ENCODE data around the gene SLC41A1.
"Not testable (repeated sequence)": the region's sequence is repeated elsewhere in the genome, so short reads cannot be mapped to it uniquely, and the experiment has no call there.

SLC41A1 gene

DNA sequence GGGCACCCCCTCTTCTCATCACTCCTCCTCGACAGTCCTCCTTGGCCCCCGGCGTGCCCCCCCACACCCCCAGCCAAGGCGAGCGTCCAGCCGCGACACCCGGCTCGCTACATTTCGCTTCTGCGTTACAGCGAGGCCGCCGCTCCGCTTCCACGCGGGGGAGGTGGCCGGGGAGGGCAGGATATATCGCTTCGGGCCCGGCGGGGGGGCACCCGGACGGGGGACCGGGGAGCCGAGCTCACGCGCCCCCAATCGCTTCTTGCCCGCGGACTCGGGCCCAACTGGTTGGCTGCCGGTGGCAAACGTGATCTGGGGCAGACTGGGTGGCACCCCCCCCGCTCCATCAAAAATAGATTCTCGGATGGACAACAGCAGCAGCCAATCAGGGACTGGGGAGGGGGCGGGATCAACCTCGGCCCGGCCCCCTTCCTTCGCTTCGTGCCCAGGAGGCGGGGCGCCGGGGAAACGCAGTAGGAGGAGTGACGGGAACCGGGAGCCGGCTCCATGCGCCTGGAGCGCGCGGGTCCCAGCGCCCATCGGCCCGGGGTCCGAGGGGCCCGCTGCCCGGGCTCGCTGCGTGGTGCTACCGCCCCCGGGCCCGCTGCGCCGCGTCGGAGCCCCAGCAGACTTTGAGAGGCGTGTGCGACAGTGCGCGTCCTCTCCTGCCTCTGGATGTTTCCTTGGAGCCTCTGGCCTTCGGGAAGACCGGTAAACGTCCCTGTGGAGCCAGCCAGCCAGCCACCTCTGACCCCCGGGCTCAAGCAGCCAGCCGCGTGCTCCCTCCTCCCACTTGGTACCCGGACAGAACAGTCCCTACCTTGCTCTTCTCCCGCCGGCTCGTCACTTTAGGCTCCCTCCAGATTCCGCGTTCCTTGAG is at the start of gene SLC41A1:
SLC41A1 (minus strand) TSS at position 321 of the 877 bp plus-strand sequence. CDS start 2,757 bp downstream, outside the sequence.
- peak; percentile 94 for DNase-seq (ENCODE audit: low spot score)

DNA sequence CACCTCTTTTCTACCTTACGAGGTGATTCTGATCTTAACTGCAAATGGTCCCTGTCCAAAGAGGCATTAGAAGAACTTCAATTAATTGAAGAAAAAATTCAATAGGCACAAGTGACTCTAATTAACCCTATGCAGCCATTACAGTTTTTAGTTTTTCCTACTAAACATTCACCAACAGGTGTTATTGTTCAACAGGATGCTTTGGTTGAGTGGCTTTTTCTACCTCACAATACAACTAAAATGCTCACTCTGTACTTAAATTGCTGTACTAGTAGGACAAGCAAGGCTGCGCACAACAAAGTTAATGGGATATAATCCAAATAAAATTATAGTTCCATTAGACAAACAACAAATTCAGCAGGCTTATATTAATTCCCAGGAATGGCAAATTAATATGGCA is 48.5 kb upstream of the SLC41A1 start:
- no peak for DNase-seq (ENCODE audit: low spot score)

GRCh38 chr1:205858141-205858961 is 45.4 kb upstream of the SLC41A1 start:
- no peak for DNase-seq (ENCODE audit: low spot score)

DNA sequence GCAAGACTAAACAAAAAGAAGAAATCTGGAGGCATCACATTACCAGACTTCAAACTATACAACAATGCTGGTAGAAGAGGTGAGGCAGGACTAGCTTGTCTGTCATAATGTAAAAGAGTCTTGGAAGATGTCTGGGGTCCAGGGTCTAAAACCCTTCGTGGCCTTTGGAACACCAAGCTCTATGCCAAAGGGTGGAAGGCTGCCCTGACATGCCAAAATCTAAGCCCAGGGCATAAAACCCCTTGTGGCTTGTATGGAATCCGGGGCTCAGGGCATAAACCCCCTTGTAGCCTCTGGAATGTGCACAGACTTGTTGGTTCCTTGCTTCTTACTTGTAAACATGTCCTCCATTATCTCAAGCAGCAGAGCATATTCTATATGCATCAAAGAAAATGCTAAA is 44.5 kb upstream of the SLC41A1 start:
- not testable (repeated sequence) for DNase-seq (ENCODE audit: low spot score)

DNA sequence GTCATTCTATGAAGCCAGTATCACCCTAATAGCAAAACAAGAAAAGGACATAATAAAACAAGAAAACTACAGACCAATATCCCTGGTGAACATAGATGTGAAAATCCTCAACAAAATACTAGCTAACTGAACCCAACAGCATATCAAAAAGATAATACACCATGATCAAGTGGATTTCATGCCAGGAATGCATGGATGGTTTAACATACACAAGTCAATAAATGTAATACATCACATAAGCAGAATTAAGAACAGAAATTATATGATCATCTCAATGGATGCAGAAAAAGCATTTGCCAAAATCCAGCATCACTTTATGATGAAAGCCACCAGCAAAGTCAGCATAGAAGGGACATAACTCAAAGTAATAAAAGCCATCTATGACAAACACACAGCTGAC is 43.4 kb upstream of the SLC41A1 start:
- DNase-seq (ENCODE audit: low spot score), result no peak

- no peak for DNase-seq (ENCODE audit: low spot score)
These were observed 40.0 kb upstream of the SLC41A1 start for GRCh38 chr1:205852969-205853368.

DNA sequence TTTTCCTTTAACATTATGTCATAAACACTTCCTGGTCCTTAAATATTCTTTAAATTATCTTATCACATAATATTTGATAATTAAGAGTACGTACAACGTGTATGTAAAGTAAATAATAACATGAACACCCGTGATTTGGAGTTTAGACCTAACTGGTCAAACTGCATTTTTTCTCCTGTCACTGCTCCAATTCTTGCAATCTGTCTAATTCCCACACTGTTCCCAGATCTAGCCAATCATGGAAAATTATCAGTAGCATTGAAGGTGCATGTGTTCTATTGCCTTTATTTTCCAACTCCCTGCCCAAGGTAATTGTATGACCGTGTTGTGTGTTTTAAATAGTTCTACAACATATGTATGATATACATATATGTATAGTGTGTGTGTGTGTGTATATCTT is 39.0 kb upstream of the SLC41A1 start:
- no peak for DNase-seq (ENCODE audit: low spot score)

DNA sequence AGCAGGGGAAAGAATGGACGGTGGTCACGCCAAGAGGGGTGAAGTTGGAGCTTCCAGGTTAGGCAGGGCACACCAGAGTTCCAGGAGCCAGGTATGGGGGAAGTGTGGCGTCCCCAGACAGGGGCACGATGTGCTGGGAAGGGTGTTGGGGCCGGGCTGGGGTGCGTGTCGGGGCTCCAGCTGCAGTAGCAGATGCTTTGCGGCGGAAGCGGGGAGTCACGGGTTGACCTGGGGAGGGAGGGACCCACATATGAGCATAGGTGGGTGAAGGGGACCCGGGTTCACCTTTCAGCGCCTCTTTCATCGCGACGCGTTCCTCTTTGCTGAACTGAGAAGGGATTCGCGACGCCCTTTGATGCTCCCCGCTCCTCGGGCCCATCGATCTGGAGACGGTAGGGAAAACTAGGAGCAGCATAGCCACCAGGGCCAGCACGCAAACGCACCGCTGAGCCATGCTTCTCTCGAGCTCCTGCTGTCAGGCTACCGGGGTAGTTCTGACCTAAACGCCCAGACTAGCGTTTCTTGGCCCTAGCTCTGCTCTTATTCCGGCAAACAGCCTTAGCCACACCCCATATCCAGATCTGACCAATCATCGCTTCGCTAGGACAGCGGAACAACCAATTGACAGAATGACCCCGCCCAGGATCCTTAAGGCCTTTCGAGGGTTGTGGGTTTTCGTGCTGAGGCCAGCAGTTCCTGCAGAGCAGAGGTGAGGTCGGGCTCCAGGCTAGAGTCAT is 36.8 kb upstream of the SLC41A1 start, which contains the start of gene PM20D1:
PM20D1 (minus strand) TSS at position 514 of the 737 bp plus-strand sequence; CDS start at position 454, 60 bp downstream.
- peak; percentile 94 for DNase-seq (ENCODE audit: low spot score)

DNA sequence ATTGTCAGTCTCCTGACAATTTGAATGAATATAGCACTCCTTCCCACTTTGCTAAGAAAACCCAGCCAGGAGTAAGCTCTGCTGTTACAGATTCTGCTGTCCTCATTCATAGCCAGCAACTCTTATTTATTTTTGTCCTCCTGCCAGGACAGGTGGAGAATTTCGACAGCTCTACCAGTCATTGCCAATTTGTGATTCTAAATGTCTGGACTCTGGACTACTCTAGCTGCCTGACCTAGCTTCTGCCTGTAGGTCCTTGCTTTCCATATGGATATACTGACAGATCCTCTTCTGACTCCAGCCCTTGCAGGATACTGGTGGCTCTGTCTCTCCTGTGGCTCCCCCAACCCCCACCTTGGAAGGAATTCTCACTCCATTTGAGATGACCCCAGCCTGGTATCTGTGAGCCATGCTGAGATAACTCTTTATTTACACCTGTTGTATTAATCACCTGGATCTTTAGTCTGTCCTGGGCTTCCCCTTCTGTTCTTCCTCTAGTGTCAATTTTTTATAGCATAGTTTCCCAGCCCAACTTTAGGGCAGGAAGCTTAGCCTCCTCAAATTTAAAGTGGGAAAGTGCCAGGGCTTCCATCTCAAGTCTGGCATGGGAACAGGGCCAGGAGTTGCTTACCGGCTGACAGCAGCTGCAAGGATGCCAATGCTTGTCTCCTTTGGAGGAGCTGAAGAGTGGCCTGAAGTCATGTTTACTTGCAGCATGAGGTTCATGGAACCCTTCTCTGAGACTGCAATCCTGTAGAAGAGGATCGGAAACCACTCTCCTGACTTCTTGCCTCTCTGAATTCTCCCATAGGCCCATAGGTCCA is 30.2 kb upstream of the SLC41A1 start:
- DNase-seq (ENCODE audit: low spot score), result no peak

DNA sequence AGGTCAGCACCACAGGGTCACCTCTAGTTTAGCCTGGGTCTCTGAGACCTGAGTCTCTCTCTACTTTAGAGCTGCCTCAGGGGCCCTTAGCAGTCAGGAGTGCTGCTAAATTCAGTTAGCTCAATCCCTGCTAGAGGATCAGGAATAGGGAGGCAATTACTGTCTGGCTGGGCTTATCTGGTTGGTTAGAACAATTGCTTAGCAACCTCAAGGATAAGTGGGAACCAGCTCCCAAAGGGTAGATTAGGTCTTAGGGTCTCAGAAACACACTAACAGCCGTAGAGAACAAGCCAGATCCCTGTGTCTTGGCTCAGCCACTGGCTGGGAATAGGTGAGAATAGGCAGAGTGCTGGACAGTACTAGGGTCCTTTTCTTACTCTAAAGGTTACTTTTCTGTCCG is 29.2 kb upstream of the SLC41A1 start:
- no peak for DNase-seq (ENCODE audit: low spot score)

DNA sequence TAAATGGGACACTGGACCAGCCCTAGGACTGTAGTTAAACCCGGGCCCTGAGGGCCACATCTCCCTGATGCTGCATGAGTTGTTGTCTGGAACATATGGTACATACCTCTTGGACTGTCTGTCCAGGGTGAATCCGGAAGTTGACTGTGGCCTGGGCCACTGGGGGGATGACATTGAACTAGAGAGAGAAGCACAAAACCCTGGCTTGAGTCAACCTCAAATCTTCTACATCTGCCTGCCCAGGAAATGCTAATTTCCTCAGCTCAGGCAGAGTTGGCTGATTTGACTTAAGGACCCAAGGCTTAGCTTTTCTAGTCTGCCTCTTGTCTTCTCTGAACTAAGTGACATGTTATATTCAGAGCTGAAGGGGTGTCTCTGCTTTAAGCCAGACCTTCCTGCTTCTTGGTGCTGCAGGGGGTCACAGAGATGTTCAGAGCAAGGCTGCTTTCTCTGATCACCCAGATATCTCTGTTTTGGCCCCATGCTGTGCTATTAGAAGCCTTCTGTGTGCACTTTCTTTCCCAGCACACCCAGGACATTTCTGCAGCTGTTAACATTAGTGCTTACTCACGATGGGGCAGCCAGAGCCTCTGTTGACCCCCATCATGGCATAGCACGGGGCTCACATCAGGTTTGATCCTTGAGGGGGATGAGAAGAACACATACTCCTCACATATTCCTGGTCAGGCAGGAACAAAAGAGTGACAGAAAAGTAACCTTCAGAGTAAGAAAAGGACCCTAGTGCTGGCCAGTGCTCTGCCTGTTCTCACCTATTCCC is 27.3 kb upstream of the SLC41A1 start:
- no peak for DNase-seq (ENCODE audit: low spot score)

- DNase-seq (ENCODE audit: low spot score), result no peak
These were observed 24.5 kb upstream of the SLC41A1 start for GRCh38 chr1:205837382-205837970.

DNA sequence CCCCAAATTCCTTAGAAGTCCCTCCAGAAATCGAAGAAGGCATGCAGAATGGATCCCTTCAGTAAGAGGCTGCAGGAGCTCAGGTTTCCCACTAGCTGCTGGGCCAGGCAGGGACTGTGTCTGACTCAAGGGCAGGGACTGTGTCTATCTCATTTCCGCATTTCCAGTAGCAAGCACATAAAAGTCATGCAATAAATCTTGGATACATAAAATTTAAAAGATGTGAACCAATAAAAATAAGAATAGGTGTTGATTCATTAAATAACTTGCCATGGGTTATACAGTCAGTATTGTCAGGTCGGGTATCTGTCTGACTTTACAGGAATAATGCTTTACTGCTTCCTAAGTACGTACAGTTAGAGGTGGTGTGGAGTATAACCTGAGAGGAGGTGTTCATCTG is 21.8 kb upstream of the SLC41A1 start:
- DNase-seq (ENCODE audit: low spot score), result no peak

DNA sequence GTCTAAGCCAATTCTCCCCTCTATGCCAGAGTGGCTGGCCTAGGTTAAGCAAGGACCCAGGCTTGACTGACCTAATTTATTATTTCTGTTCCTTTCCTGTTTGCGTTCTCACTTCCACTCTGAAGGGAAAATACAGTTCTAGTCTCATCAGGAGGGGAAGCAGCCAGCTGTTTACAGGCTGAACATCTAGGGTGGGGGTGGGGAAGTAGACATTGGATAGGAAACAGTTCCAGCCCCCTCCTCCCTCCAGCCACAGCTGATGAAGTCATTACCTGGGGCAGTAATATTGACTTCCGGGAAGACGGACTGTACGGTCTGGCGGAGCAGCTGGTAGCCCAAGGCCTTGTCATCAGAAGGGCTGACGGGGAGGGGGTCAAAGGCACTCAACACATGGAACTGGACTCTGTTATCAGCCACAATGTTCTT is 19.3 kb upstream of the SLC41A1 start:
- no peak for DNase-seq (ENCODE audit: low spot score)

- DNase-seq (ENCODE audit: low spot score), result no peak
These were observed 14.6 kb upstream of the SLC41A1 start for GRCh38 chr1:205827623-205828022.

GRCh38 chr1:205826995-205827394 is 14.0 kb upstream of the SLC41A1 start:
- DNase-seq (ENCODE audit: low spot score), result no peak

- DNase-seq (ENCODE audit: low spot score), result no peak
These were observed 13.2 kb upstream of the SLC41A1 start for GRCh38 chr1:205826016-205826806.

DNA sequence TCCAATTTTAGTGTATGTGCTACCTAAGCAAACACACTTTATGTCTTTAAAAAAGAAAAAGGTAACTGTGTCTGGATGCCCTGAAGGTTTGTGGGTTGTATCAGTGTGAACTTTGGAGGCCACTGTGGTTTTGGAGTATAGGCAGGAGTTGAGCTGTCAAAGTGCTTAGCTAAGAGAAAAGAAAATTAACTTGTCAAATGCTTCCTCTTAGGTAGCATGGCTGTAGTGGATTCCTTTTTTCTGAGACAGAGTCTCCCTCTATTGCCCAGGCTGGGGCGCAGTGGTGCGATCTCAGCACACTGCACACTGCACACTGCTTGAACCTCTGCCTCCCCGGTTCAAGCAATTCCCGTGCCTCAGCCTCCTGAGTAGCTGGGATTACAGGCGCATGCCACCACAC is 11.2 kb upstream of the SLC41A1 start:
- DNase-seq (ENCODE audit: low spot score), result no peak

DNA sequence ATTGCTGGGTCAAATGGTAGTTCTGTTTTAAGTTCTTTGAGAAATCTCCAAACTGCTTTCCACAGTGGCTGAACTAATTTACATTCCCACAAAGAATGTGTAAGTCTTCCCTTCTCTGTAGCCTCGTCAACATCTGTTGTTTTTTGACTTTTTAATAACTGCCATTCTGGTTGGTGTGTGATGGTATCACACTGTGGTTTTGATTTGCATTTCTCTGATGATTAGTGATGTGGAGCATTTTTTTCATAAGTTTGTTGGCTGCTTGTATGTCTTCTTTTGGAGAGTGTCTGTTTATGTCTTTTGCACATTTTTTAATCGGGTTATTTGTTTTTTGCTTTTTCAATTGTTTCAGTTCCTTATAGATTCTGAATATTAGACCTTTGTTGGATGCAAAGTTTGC is 10.3 kb upstream of the SLC41A1 start:
- not testable (repeated sequence) for DNase-seq (ENCODE audit: low spot score)

Data from CD4-positive, alpha-beta T cell treated with Interleukin-2 at 100 ng/mL for 4 hours (primary cell).